Measurements from ENCODE around the gene TRIM14. TPM values are rescaled to one million over a fixed set of nuclear protein-coding genes. Genes with fewer than 3 reads are reported as not detected.

TRIM14 gene
- total and polyA plus RNA-seq, 10 of the 15 experiments (the other 5 are each of a cell fraction or from before 2014, with no cell fraction given), result 8.6 to 53.3 (median 35.7) TPM

GRCh38 chr9:98039607-98040017 is 79.4 kb downstream of the TRIM14 start:
- ATAC-seq (peak; percentile 50), DNase-seq (ENCODE audit: low read depth, low spot score) (no peak), FAIRE-seq (no peak)
- peak overlapping the region; percentile 38 for H2AFZ ChIP-seq (ENCODE audit: control insufficient read depth, low read depth, low read length)
- H3K4me1 ChIP-seq (ENCODE audit: control insufficient read depth, insufficient read depth, low read length), result peaks cover 52% of the 10 kb centered on the region
- no peaks in the 10 kb centered on the region for H4K20me1 ChIP-seq (ENCODE audit: control insufficient read depth, insufficient read depth)
- peak overlapping the region; percentile 43; the same call in 1 of the 2 replicates for H3K4me3 ChIP-seq
- SMC1A ChIA-PET (ENCODE audit: uncharacterized antibody, unreplicated experiment), result interaction anchor here (1.0 to 2.6 kb wide), 8 partner anchors 17 to 119 kb away, joined by 3 to 8 read pairs (median 4); partner anchors contain the start of gene NANS
- no peaks in the 10 kb centered on the region for H3K79me2 ChIP-seq (ENCODE audit: control insufficient read depth, insufficient read depth, low read length)
- in situ Hi-C loops (cut with MboI) (no loop called here), intact Hi-C loops (cut with micrococcal nuclease; ENCODE audit: unreplicated experiment) (loop anchor here (5.0 kb wide), 1 partner anchor 63 kb away; no protein-coding TSS in a partner anchor)
- peak overlapping the region; percentile 92 for H3K4me2 ChIP-seq (ENCODE audit: control insufficient read depth, insufficient read depth)
- H3K27me3 ChIP-seq (replicated peaks in 1 of 2; ENCODE audit: control insufficient read depth in 2 of 2, insufficient read depth in 2 of 2, low read length in 1 of 2), result no peaks in the 10 kb centered on the region
- H3K9me3 ChIP-seq (replicated peaks; ENCODE audit: control insufficient read depth, insufficient read depth, low read length), result peaks cover 1% of the 10 kb centered on the region; the same call in 2 of the 3 replicates
- RAD21 ChIA-PET (ENCODE audit: unreplicated experiment), result interaction anchor here (0.7 to 1.3 kb wide), 4 partner anchors 16 to 69 kb away, joined by 3 to 5 read pairs (median 4); partner anchors contain the start of gene NANS
- H3K9ac ChIP-seq (ENCODE audit: control insufficient read depth, insufficient read depth, low read length), result peak overlapping the region; percentile 8; the same call in 1 of the 2 replicates
- H3K36me3 ChIP-seq (ENCODE audit: control insufficient read depth in 2 of 2, insufficient read depth in 2 of 2, low read length in 1 of 2), result no peaks in the 10 kb centered on the region
- peak overlapping the region; percentile 14 for H3K27ac ChIP-seq (ENCODE audit: control insufficient read depth, insufficient read depth)
- POLR2A ChIA-PET, result interaction anchor here (0.6 to 2.4 kb wide), 3 partner anchors 8 to 17 kb away, joined by 3 to 12 read pairs (median 3); partner anchors contain the start of gene NANS
- CTCF ChIA-PET, result interaction anchor here (0.6 to 1.8 kb wide), 7 partner anchors 10 to 80 kb away, joined by 3 to 5 read pairs (median 4); partner anchors contain the start of gene NANS
- WGBS (ENCODE audit: insufficient coverage, insufficient replicate concordance, low lambda C conversion rate, missing lambda C conversion rate), result under 1% methylated on average over 10 of the region's 10 CpGs
- no TSS peak for BruUV-seq (replicated peaks)
- peak; percentile 35; the same call in 1 of the 2 replicates for TF ChIP-seq NFIC (IDR thresholded peaks at IDR 0.05; ENCODE audit: low read depth, low read length)
- 0 out of 2 replicates have a peak, but pooled peaks have one; percentile 16 for TF ChIP-seq PAX5 (IDR thresholded peaks at IDR 0.05; ENCODE audit: borderline replicate concordance, low read depth, low read length)
- no peak for TF ChIP-seq GATAD2B (conservative IDR thresholded peaks at IDR 0.05; ENCODE audit: low read depth)
- peak in 1 of 2 experiments; percentile 74; a peak in 1 of 4 replicates for TF ChIP-seq BHLHE40 (IDR thresholded peaks at IDR 0.05; ENCODE audit: borderline replicate concordance in 1 of 2, low read depth in 2 of 2, low read length in 1 of 2)
- peak; percentile 28; the same call in 1 of the 2 replicates for TF ChIP-seq JUND (IDR thresholded peaks at IDR 0.05; ENCODE audit: low read depth, low read length)
- TF ChIP-seq POLR2A (IDR thresholded peaks at IDR 0.05; ENCODE audit: low read depth, low read length), result no peak
- TF ChIP-seq MTA2 (IDR thresholded peaks at IDR 0.05; ENCODE audit: low read depth), result peak; percentile 18; the same call in 1 of the 2 replicates
- peak; percentile 72 to 73 for TF ChIP-seq IKZF2 (IDR thresholded peaks at IDR 0.05)
- TF ChIP-seq ATF2 (IDR thresholded peaks at IDR 0.05; ENCODE audit: low read length), result no peak
- TF ChIP-seq EED (IDR thresholded peaks at IDR 0.05; ENCODE audit: low read depth), result peak; percentile 89
- no peak for TF ChIP-seq USF2 (IDR thresholded peaks at IDR 0.05; ENCODE audit: borderline replicate concordance, low read depth, low read length)
- TF ChIP-seq ASH2L (IDR thresholded peaks at IDR 0.05; ENCODE audit: borderline replicate concordance, low read depth), result no peak
- peak; percentile 54; the same call in 1 of the 2 replicates for TF ChIP-seq RELB (IDR thresholded peaks at IDR 0.05; ENCODE audit: low read depth)
- peak; percentile 81 for TF ChIP-seq SKIL (IDR thresholded peaks at IDR 0.05; ENCODE audit: low read depth, poor library complexity, severe bottlenecking)
- peak; percentile 56; the same call in 1 of the 2 replicates for TF ChIP-seq IRF4 (IDR thresholded peaks at IDR 0.05; ENCODE audit: low read depth, low read length)
- peak; percentile 79 for TF ChIP-seq JUNB (IDR thresholded peaks at IDR 0.05)
- peak; percentile 48; the same call in 1 of the 2 replicates for TF ChIP-seq CREM (IDR thresholded peaks at IDR 0.05; ENCODE audit: low read depth)
- 0 out of 4 replicates have a peak, but pooled peaks of 1 of the 2 experiments have one; percentile 9 for TF ChIP-seq EP300 (IDR thresholded peaks at IDR 0.05; ENCODE audit: borderline replicate concordance in 1 of 2, control insufficient read depth in 1 of 2, low read depth in 2 of 2, low read length in 2 of 2)
